Measurements from ENCODE around the gene OR2F1. TPM values are rescaled to one million over a fixed set of nuclear protein-coding genes. Genes with fewer than 3 reads are reported as not detected.

OR2F1 gene
- total RNA-seq, 1 experiment from 2014 or later, result not detected

- no peak for DNase-seq (ENCODE audit: extremely low read depth, low read depth)
Measured at GRCh38 chr7:143953421-143953820, 1.2 kb upstream of the OR2F1 start.

- no peak for DNase-seq (ENCODE audit: extremely low read depth, low read depth)
Measured at GRCh38 chr7:143954135-143954534, 509 bp upstream of the OR2F1 start.

- no peak for DNase-seq (ENCODE audit: extremely low read depth, low read depth)
Measured at GRCh38 chr7:143958781-143959180, 4.1 kb downstream of the OR2F1 start.

- no peak for DNase-seq (ENCODE audit: extremely low read depth, low read depth)
Measured at GRCh38 chr7:143960813-143961610, 6.4 kb downstream of the OR2F1 start.

GRCh38 chr7:143965280-143965679 is 10.6 kb downstream of the OR2F1 start:
- no peak for DNase-seq (ENCODE audit: extremely low read depth, low read depth)

GRCh38 chr7:143967398-143967797 is 12.8 kb downstream of the OR2F1 start:
- no peak for DNase-seq (ENCODE audit: extremely low read depth, low read depth)

GRCh38 chr7:143973870-143974416 is 19.3 kb downstream of the OR2F1 start:
- no peak for DNase-seq (ENCODE audit: extremely low read depth, low read depth)

GRCh38 chr7:143974459-143974858 is 19.8 kb downstream of the OR2F1 start:
- no peak for DNase-seq (ENCODE audit: extremely low read depth, low read depth)

- peak; percentile 7 for DNase-seq (ENCODE audit: extremely low read depth, low read depth)
Measured at GRCh38 chr7:143975617-143976016, 21.0 kb downstream of the OR2F1 start.

GRCh38 chr7:143978585-143978984 is 23.9 kb downstream of the OR2F1 start:
- DNase-seq (ENCODE audit: extremely low read depth, low read depth), result no peak

GRCh38 chr7:143979359-143979758 is 24.7 kb downstream of the OR2F1 start:
- DNase-seq (ENCODE audit: extremely low read depth, low read depth), result peak; percentile 52

- no peak for DNase-seq (ENCODE audit: extremely low read depth, low read depth)
Measured at GRCh38 chr7:143979998-143980397, 25.4 kb downstream of the OR2F1 start.

- no peak for DNase-seq (ENCODE audit: extremely low read depth, low read depth)
Measured at GRCh38 chr7:143980746-143981510, 26.3 kb downstream of the OR2F1 start.

GRCh38 chr7:143983960-143984359 is 29.3 kb downstream of the OR2F1 start:
- DNase-seq (ENCODE audit: extremely low read depth, low read depth), result no peak

GRCh38 chr7:143987513-143987912 is 32.9 kb downstream of the OR2F1 start:
- no peak for DNase-seq (ENCODE audit: extremely low read depth, low read depth)

- no peak for DNase-seq (ENCODE audit: extremely low read depth, low read depth)
Measured at GRCh38 chr7:143988976-143989745, 34.5 kb downstream of the OR2F1 start.

- no peak for DNase-seq (ENCODE audit: extremely low read depth, low read depth)
Measured at GRCh38 chr7:143992670-143993069, 38.0 kb downstream of the OR2F1 start.

GRCh38 chr7:143993924-143994323 is 39.3 kb downstream of the OR2F1 start:
- DNase-seq (ENCODE audit: extremely low read depth, low read depth), result no peak

GRCh38 chr7:144000020-144000419 is 45.4 kb downstream of the OR2F1 start, which contains the start of gene OR6B1:
OR6B1 (plus strand) TSS chr7:144000320; CDS start chr7:144003997, 3,677 bp downstream.
- no peak for DNase-seq (ENCODE audit: extremely low read depth, low read depth)

- DNase-seq (ENCODE audit: extremely low read depth, low read depth), result no peak
Measured at GRCh38 chr7:144001543-144001942, 46.9 kb downstream of the OR2F1 start.

- no peak for DNase-seq (ENCODE audit: extremely low read depth, low read depth)
Measured at GRCh38 chr7:144004703-144005102, 50.1 kb downstream of the OR2F1 start.
